Fibroblast of the aortic adventitia (primary cell): ENCODE measurements around the gene STOX1. TPM values are rescaled to one million over a fixed set of nuclear protein-coding genes. Genes with fewer than 3 reads are reported as not detected.

Experiments
- small RNA-seq: library from RNA; depleted of rRNA; stranded (forward); fragments of <200 nt; gene quantifications from one replicate; pipeline ENCODE3, GENCODE V24; 2012
- total RNA-seq: library from RNA; depleted of rRNA; stranded (reverse); fragments of >200 nt; gene quantifications from 2 replicates; pipeline ENCODE4 v1.2.3, GENCODE V29; 2012; ENCODE audit warnings: low replicate concordance

STOX1 gene
- total RNA-seq, 1 donor = 0.09 TPM

Small RNA genes within 50 kb of the gene (small RNA-seq; reads per million reads assigned to genes)
- gene RNU6-571P = not detected
- gene RNU6-697P = not detected

Other genes starting within 250 kb of the STOX1 start
- 57.1 and 166 TPM in 2 replicates for gene CCAR1, start 106.3 kb upstream of the STOX1 start, total RNA-seq
- gene DDX50, start 73.8 kb downstream of the STOX1 start, total RNA-seq = 52.6 and 70.1 TPM in 2 replicates
- 61.9 and 63.1 TPM in 2 replicates for gene DDX21, start 128.6 kb downstream of the STOX1 start, total RNA-seq
- 37.9 and 59.3 TPM in 2 replicates for gene KIFBP, start 161.3 kb downstream of the STOX1 start, total RNA-seq